GM12878 (cell line): ENCODE data around the gene CHMP4B. TPM values are rescaled to one million over a fixed set of nuclear protein-coding genes. Genes with fewer than 3 reads are reported as not detected.

ENCODE experiments used
- ATAC-seq: fragments of 200-7000 bp; cut with Tn5 transposase; 3 replicates; pipeline ENCODE4 v1.9.1; 2020; ENCODE audit warnings: mild to moderate bottlenecking, moderate library complexity
- BruUV-seq: library from RNA; stranded (reverse); fragments of 400-500 nt; replicated peaks from 2 replicates; lab custom pipeline; 2021; lab: Mats Ljungman, UMichigan
- CTCF ChIA-PET: fragments of 300-600 bp; sonication (Branson Sonifier 250); formaldehyde crosslinking; extraction: SDS; loops from one replicate; lab custom pipeline; 2021; ENCODE audit warnings: inconsistent platforms; lab: Yijun Ruan, JAX
- POLR2A ChIA-PET: fragments of 350-600 bp; formaldehyde crosslinking; extraction: SDS; loops from one replicate; lab custom pipeline; 2021; ENCODE audit warnings: inconsistent platforms; lab: Charles Lee
- RAD21 ChIA-PET: fragments of 300-600 bp; sonication (Branson Sonifier 250); formaldehyde crosslinking; loops from one replicate; lab custom pipeline; 2023; ENCODE audit warnings: antibody characterized with exemption; ENCODE audit not compliant: unreplicated experiment; lab: Charles Lee
- SMC1A ChIA-PET: fragments of 300-600 bp; sonication (Branson Sonifier 250); formaldehyde crosslinking; loops from one replicate; lab custom pipeline; 2023; ENCODE audit not compliant: unreplicated experiment, uncharacterized antibody; lab: Charles Lee
- DNase-seq: peaks from one replicate; pipeline ENCODE4 v3.0.0-alpha.2; 2011; ENCODE audit warnings: low read depth, low spot score
- FAIRE-seq: peaks from 3 replicates; lab custom pipeline; 2011; peaks lifted over from hg19 to GRCh38; lab: Jason Lieb, UNC
- H2AFZ ChIP-seq: 2 replicates; pipeline ENCODE4 v1.6.0; 2011; ENCODE audit warnings: low read depth, low read length, control low read depth; ENCODE audit not compliant: control insufficient read depth
- H3K27ac ChIP-seq: 2 replicates; pipeline ENCODE4 v1.5.1; 2011; ENCODE audit warnings: control low read depth; ENCODE audit not compliant: control insufficient read depth, insufficient read depth
- H3K27me3 ChIP-seq, 2 experiments: replicated peaks in 1 of 2; 2 replicates each; pipeline versions ENCODE4 v1.6.0 to v1.6.1; 2011; ENCODE audit warnings: low read length in 1 of 2; ENCODE audit not compliant: control insufficient read depth in 2 of 2, insufficient read depth in 2 of 2
- H3K36me3 ChIP-seq, 2 experiments: 2 replicates each; pipeline ENCODE4 v1.5.1; 2011; ENCODE audit warnings: low read length in 1 of 2; ENCODE audit not compliant: control insufficient read depth in 2 of 2, insufficient read depth in 2 of 2
- H3K4me1 ChIP-seq: 2 replicates; pipeline ENCODE4 v1.6.1; 2011; ENCODE audit warnings: mild to moderate bottlenecking, low read length, moderate library complexity, mixed read lengths; ENCODE audit not compliant: control insufficient read depth, insufficient read depth
- H3K4me2 ChIP-seq: 2 replicates; pipeline ENCODE4 v1.6.0; 2011; ENCODE audit warnings: control low read depth; ENCODE audit not compliant: control insufficient read depth, insufficient read depth
- H3K4me3 ChIP-seq: fragments of 200-600 bp; sonication (generic); 2 replicates; pipeline ENCODE4 v1.5.1; 2016
- H3K79me2 ChIP-seq: 2 replicates; pipeline ENCODE4 v1.6.0; 2011; ENCODE audit warnings: low read length; ENCODE audit not compliant: control insufficient read depth, insufficient read depth
- H3K9ac ChIP-seq: 2 replicates; pipeline ENCODE4 v1.8.0; 2011; ENCODE audit warnings: low read length, control low read depth, mixed read lengths; ENCODE audit not compliant: control insufficient read depth, insufficient read depth
- H3K9me3 ChIP-seq: replicated peaks from 3 replicates; pipeline ENCODE4 v1.5.1; 2011; ENCODE audit warnings: mild to moderate bottlenecking, low read length; ENCODE audit not compliant: control insufficient read depth, insufficient read depth
- H4K20me1 ChIP-seq: 2 replicates; pipeline ENCODE4 v1.6.0; 2011; ENCODE audit not compliant: control insufficient read depth, insufficient read depth
- E4F1 ChIP-seq: fragments of 450-650 bp; IDR thresholded peaks from 2 replicates; pipeline ENCODE4 v1.6.1; 2018; ENCODE audit warnings: borderline replicate concordance, mild to moderate bottlenecking; ENCODE audit not compliant: partially characterized antibody
- HDGF ChIP-seq: fragments of 450-650 bp; IDR thresholded peaks from 2 replicates; pipeline ENCODE4 v1.6.1; 2016; ENCODE audit warnings: antibody characterized with exemption
- IKZF2 ChIP-seq, 2 experiments: fragments of 450-650 bp; IDR thresholded peaks; 2 replicates each; pipeline ENCODE4 v1.6.1; 2017; ENCODE audit warnings: mild to moderate bottlenecking in 2 of 2, moderate library complexity in 2 of 2
- MLLT1 ChIP-seq: fragments of 450-650 bp; IDR thresholded peaks from 2 replicates; pipeline ENCODE4 v1.6.1; 2016; ENCODE audit warnings: mild to moderate bottlenecking
- NBN ChIP-seq: fragments of 450-650 bp; IDR thresholded peaks from 2 replicates; pipeline ENCODE4 v1.6.1; 2016
- SPI1 ChIP-seq: IDR thresholded peaks from 2 replicates; pipeline ENCODE4 v1.6.1; 2011; ENCODE audit warnings: low read depth, mild to moderate bottlenecking, low read length, moderate library complexity, borderline replicate concordance; ENCODE audit not compliant: insufficient read depth
- TCF7 ChIP-seq: IDR thresholded peaks from 2 replicates; pipeline ENCODE4 v1.6.1; 2014; ENCODE audit warnings: antibody characterized with exemption, borderline replicate concordance
- USF1 ChIP-seq: IDR thresholded peaks from 2 replicates; pipeline ENCODE4 v1.6.1; 2011; ENCODE audit warnings: borderline replicate concordance, low read depth, mild to moderate bottlenecking, moderate library complexity, mixed read lengths, low read length; ENCODE audit not compliant: insufficient read depth; ENCODE audit errors: extremely low read length
- WGBS: methylation state at CpG from one replicate; pipeline ENCODE4 v1.1.6; 2016; ENCODE audit warnings: low lambda C conversion rate; ENCODE audit not compliant: insufficient replicate concordance, insufficient coverage; ENCODE audit errors: missing lambda C conversion rate; 5-methylcytosine and 5-hydroxymethylcytosine counted together
- in situ Hi-C: fragments of 300-500 bp; cut with MboI; formaldehyde crosslinking; loops from 9 replicates; pipeline ENCODE4 v1.14.3; 2018; ENCODE audit warnings: mixed read lengths
- intact Hi-C: fragments of 100-400 bp; cut with micrococcal nuclease; formaldehyde crosslinking; loops from one replicate; pipeline ENCODE4 v1.14.2; 2022; ENCODE audit not compliant: unreplicated experiment
- polyA plus RNA-seq, 11 experiments: library from polyadenylated mRNA; depleted of rRNA in 4 of 11; unstranded in 6 of 11; stranded (reverse) in 5 of 11; fragments of >200 nt; fragmentation: Nextera tagmentation in 4 of 11; fragmentation: Illumina TruSeq in 1 of 11; extraction: Ambion mirVana in 4 of 11; extraction: Trizol in 1 of 11; gene quantifications; 1 replicate in 1 of 11; 2 replicates in 10 of 11; pipeline versions ENCODE4 v1.2.1 to v1.2.3, GENCODE V29; 2011 to 2016; ENCODE audit warnings: inconsistent platforms in 2 of 11, missing spikeins in 2 of 11, low read depth in 1 of 11
- total RNA-seq, 4 experiments: library from RNA; depleted of rRNA in 3 of 4; stranded (reverse); fragments of >200 nt in 3 of 4; fragmentation: Illumina TruSeq in 1 of 4; extraction: Trizol in 1 of 4; gene quantifications; 2 replicates each; pipeline versions ENCODE4 v1.2.1 to v1.2.3, GENCODE V29; 2013 to 2021

CHMP4B gene
- total and polyA plus RNA-seq, 10 of the 15 experiments (the other 5 are each of a cell fraction or from before 2014, with no cell fraction given): 4.2 to 118 (median 49.6) TPM

- intact Hi-C loops: loop anchor here (1.0 to 5.0 kb wide), 3 partner anchors 33 to 125 kb away; partner anchors contain the start of genes E2F1 and ZNF341
- H3K4me2 ChIP-seq: peak overlapping the region; percentile 82
- ChIA-PET CTCF (interaction anchor here (0.5 to 3.2 kb wide), 8 partner anchors 14 to 145 kb away, joined by 3 to 19 read pairs (median 4); partner anchors contain the start of gene ACTL10), SMC1A (interaction anchor here (1.0 to 6.3 kb wide), 8 partner anchors 8 to 79 kb away, joined by 3 to 26 read pairs (median 6); no protein-coding TSS in a partner anchor), RAD21 (interaction anchor here (0.7 to 2.7 kb wide), 7 partner anchors 13 to 296 kb away, joined by 3 to 10 read pairs (median 4); partner anchors contain the start of genes PXMP4 and ZNF341), POLR2A (interaction anchor here (0.6 to 2.1 kb wide), 6 partner anchors 10 to 397 kb away, joined by 3 to 14 read pairs (median 4); partner anchors contain the start of genes EIF2S2, RALY and ZNF341)
- WGBS: under 1% methylated on average over 12 of the region's 12 CpGs
- peak overlapping the region; percentile 7 for H2AFZ ChIP-seq
- peak overlapping the region; percentile 97 for H3K4me3 ChIP-seq
- peaks cover 53% of the 10 kb centered on the region for H3K79me2 ChIP-seq
- in situ Hi-C loops: no loop called here
- TF ChIP-seq HDGF: peak; percentile 96
- peak; percentile 71; the same call in 1 of the 2 replicates for TF ChIP-seq MLLT1
- TF ChIP-seq IKZF2 (IDR thresholded peaks at IDR 0.05): peak in 1 of 2 experiments; percentile 35; a peak in 1 of 4 replicates
- no peak for TF ChIP-seq USF1
- no peak for TF ChIP-seq TCF7
- TF ChIP-seq SPI1: peak; percentile 27; the same call in 1 of the 2 replicates
- peak; percentile 36 for TF ChIP-seq E4F1
- peak; percentile 62 for TF ChIP-seq NBN
- 0 out of 4 replicates have a peak, but pooled peaks cover 0 to 4% of the 10 kb centered on the region in 2 experiments for H3K36me3 ChIP-seq
- DNase-seq (no peak), ATAC-seq (peak; percentile 51), FAIRE-seq (no peak)
- H3K9me3 ChIP-seq: no peaks in the 10 kb centered on the region
- no peaks in the 10 kb centered on the region; the same call in 1 of the 2 replicates for H4K20me1 ChIP-seq
- H3K27ac ChIP-seq: peak overlapping the region; percentile 90
- no TSS peak for BruUV-seq
- H3K9ac ChIP-seq: peak overlapping the region; percentile 96
- no peaks in the 10 kb centered on the region for H3K27me3 ChIP-seq
- peaks cover 4% of the 10 kb centered on the region; the same call in 1 of the 2 replicates for H3K4me1 ChIP-seq
Measured at GRCh38 chr20:33811776-33812151, 616 bp downstream of the CHMP4B start.
